T-cell (primary cell): ENCODE measurements around the gene CAPN5. TPM values are rescaled to one million over a fixed set of nuclear protein-coding genes. Genes with fewer than 3 reads are reported as not detected.

Source experiments
- ATAC-seq, 4 experiments: fragments of 200-7000 bp in 3 of 4; fragments of 150-1000 bp in 1 of 4; cut with Tn5 transposase; replicated peaks in 1 of 4; 1 replicate in 3 of 4; 2 replicates in 1 of 4; pipeline ENCODE4 v1.10.0; 2021; ENCODE audit warnings: moderate library complexity in 3 of 4, mild to moderate bottlenecking in 2 of 4, moderate number of reproducible peaks in 1 of 4
- CTCF ChIA-PET, 2 donors: fragments of 300-600 bp; sonication (Branson Sonifier 250); formaldehyde crosslinking; loops; one replicate each; lab custom pipeline; 2022; ENCODE audit warnings: antibody characterized with exemption in 2 of 2; lab: Charles Lee
- POLR2A ChIA-PET, 2 donors: fragments of 300-600 bp; sonication (Branson Sonifier 250); formaldehyde crosslinking; loops; one replicate each; lab custom pipeline; 2022; ENCODE audit warnings: antibody characterized with exemption in 2 of 2; lab: Charles Lee
- DNase-seq, 35 experiments: peaks; one replicate each; pipeline versions ENCODE4 v3.0.0 to v3.0.0-alpha.2; 2013 to 2023
- H3K27ac ChIP-seq: one replicate; pipeline ENCODE4 v1.5.1; 2013; ENCODE audit warnings: low read length
- H3K27me3 ChIP-seq, 2 experiments: replicated peaks in 1 of 2; 1 replicate in 1 of 2; 2 replicates in 1 of 2; pipeline versions ENCODE4 v1.6.1 to v1.7.0; 2013; ENCODE audit warnings: low read length in 1 of 2, mixed read lengths in 1 of 2; ENCODE audit not compliant: control insufficient read depth in 2 of 2, insufficient read depth in 2 of 2; ENCODE audit errors: extremely low read depth in 1 of 2
- H3K36me3 ChIP-seq, 2 donors: 1 replicate in 1 of 2; 2 replicates in 1 of 2; pipeline versions ENCODE4 v1.6.1 to v1.7.0; 2013; ENCODE audit warnings: low read length in 1 of 2; ENCODE audit not compliant: control insufficient read depth in 2 of 2, insufficient read depth in 1 of 2; ENCODE audit errors: extremely low read depth in 1 of 2
- H3K4me1 ChIP-seq, 2 experiments: 1 replicate in 1 of 2; 2 replicates in 1 of 2; pipeline versions ENCODE4 v1.6.1 to v1.7.0; 2013; ENCODE audit warnings: low read length in 2 of 2, mixed read lengths in 1 of 2; ENCODE audit not compliant: insufficient read depth in 2 of 2, control insufficient read depth in 1 of 2; ENCODE audit errors: extremely low read depth in 1 of 2
- H3K4me3 ChIP-seq, 2 donors: 1 replicate in 1 of 2; 2 replicates in 1 of 2; pipeline versions ENCODE4 v1.5.1 to v1.7.0; 2013; ENCODE audit warnings: mild to moderate bottlenecking in 2 of 2, low read length in 1 of 2, moderate library complexity in 1 of 2; ENCODE audit not compliant: control insufficient read depth in 1 of 2; ENCODE audit errors: extremely low read depth in 1 of 2
- H3K9me3 ChIP-seq: 2 replicates; pipeline ENCODE4 v1.7.0; 2013
- H3K27ac Mint-ChIP-seq, 2 donors: one replicate each; pipeline ENCODE4 v1.8.0; 2020 to 2021; ENCODE audit warnings: mild to moderate bottlenecking in 2 of 2, mixed read lengths in 2 of 2
- H3K27me3 Mint-ChIP-seq, 2 donors: one replicate each; pipeline ENCODE4 v1.8.0; 2021 to 2022; ENCODE audit warnings: mixed read lengths in 2 of 2
- H3K36me3 Mint-ChIP-seq: one replicate; pipeline ENCODE4 v1.8.0; 2021; ENCODE audit warnings: mixed read lengths
- H3K4me1 Mint-ChIP-seq, 3 donors: one replicate each; pipeline ENCODE4 v1.8.0; 2020 to 2022; ENCODE audit warnings: mixed read lengths in 3 of 3, mild to moderate bottlenecking in 1 of 3
- H3K4me3 Mint-ChIP-seq, 3 donors: one replicate each; pipeline ENCODE4 v1.8.0; 2020 to 2022; ENCODE audit warnings: mild to moderate bottlenecking in 3 of 3, mixed read lengths in 3 of 3, moderate library complexity in 3 of 3
- H3K9me3 Mint-ChIP-seq, 3 donors: one replicate each; pipeline ENCODE4 v1.8.0; 2020 to 2022; ENCODE audit warnings: mixed read lengths in 3 of 3
- WGBS: methylation state at CpG from one replicate; pipeline ENCODE4 v1.1.5; 2013; ENCODE audit warnings: missing lambda C conversion rate; ENCODE audit not compliant: insufficient coverage; 5-methylcytosine and 5-hydroxymethylcytosine counted together
- total RNA-seq, 35 experiments: library from RNA in 6 of 35; stranded (reverse) in 6 of 35; fragments of 120-200 nt in 1 of 35; gene quantifications; one replicate each; pipeline versions ENCODE4 v1.2.1 to v1.2.4 and lab custom pipeline; 2013 to 2026

Gene CAPN5
- total RNA-seq, 5 donors from 2014 or later (not counting 1 experiment from before 2014, with no cell fraction given): 3.1 to 6.4 (median 4.0) TPM

GRCh38 chr11:77081381-77081851 is 14.6 kb downstream of the CAPN5 start:
- ATAC-seq (no peak), DNase-seq (no peak)
- WGBS: 87% methylated on average over 9 of the region's 9 CpGs
- Mint-ChIP-seq H3K9me3 (peaks cover 0 to 7% (median 0%) of the 10 kb centered on the region in 3 donors), H3K4me1 (peaks cover 18 to 30% (median 22%) of the 10 kb centered on the region in 3 donors), H3K27me3 (no peaks in the 10 kb centered on the region), H3K4me3 (peak overlapping the region in 1 of 3 donors; percentile 75), H3K27ac (peak overlapping the region in 1 of 2 donors; percentile 55), H3K36me3 (no peaks in the 10 kb centered on the region)
- Histone ChIP-seq H3K9me3 (no peaks in the 10 kb centered on the region), H3K4me3 (no peak overlapping the region), H3K27ac (no peak overlapping the region), H3K4me1 (peaks cover 6 to 30% of the 10 kb centered on the region in 2 experiments), H3K27me3 (no peaks in the 10 kb centered on the region), H3K36me3 (no peaks in the 10 kb centered on the region)
- POLR2A ChIA-PET: no interaction called here
- CTCF ChIA-PET: interaction anchor here in 1 of 2 donors (2.5 kb wide), 1 partner anchor 10 kb away, joined by 9 read pairs; no protein-coding TSS in a partner anchor

GRCh38 chr11:77081976-77082836 is 15.4 kb downstream of the CAPN5 start:
- H3K4me3 ChIP-seq: peak overlapping the region; percentile 27 to 50

DNA sequence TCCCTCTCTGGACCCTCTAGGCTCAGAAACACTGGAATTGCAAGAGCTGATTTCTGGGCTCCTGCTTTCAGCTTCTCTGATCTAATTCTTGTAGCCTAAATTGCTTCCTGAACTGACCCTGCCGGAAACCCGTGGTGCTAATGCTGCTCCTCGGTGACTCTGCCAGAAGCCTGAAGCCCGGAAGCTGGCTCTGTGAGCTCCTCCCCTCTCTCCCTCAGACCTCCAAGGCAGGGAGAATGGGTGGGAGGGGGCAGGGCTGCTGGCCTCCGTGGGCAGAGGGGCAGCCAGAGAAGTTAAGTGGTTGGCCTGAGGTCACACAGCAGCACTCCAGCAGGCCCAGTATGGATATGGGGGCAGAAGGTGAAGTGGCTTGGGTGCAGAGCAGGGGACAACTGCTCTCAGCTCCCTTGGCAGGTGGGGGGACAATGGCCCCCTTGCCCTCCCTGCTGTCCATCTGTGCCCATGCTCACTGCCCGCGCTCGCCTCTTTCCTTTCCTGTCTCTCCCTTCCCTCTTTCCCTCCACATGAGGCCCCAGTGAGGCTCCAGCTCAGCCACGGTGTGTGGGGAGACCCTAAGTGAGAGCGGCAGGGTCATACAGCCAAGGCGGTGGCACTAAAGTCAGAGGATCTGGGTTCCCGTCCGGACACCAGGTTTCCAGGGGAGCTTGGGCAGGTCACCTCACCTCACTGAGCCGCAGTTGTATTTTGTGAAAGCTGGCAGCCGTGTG is 16.2 kb downstream of the CAPN5 start:
- ChIA-PET CTCF (interaction anchor here (0.8 to 2.5 kb wide), 3 partner anchors 8 to 35 kb away, joined by 3 to 9 read pairs (median 5); no protein-coding TSS in a partner anchor), POLR2A (interaction anchor here (0.6 to 1.2 kb wide), 3 partner anchors 35 to 284 kb away, joined by 3 to 11 read pairs (median 5); no protein-coding TSS in a partner anchor)
- Mint-ChIP-seq H3K27ac (peak overlapping the region; percentile 98 to 99), H3K9me3 (peaks cover 0 to 7% (median 0%) of the 10 kb centered on the region in 3 donors), H3K27me3 (no peaks in the 10 kb centered on the region), H3K36me3 (no peaks in the 10 kb centered on the region), H3K4me3 (peak overlapping the region; percentile 64 to 75 (median 73)), H3K4me1 (peaks cover 18 to 30% (median 22%) of the 10 kb centered on the region in 3 donors)
- DNase-seq: peak; percentile 13 to 63 (median 43)
- peak; percentile 90 to 96 (median 94) for ATAC-seq
- H3K4me3 ChIP-seq: peak overlapping the region; percentile 27 to 50
- H3K27me3 ChIP-seq: no peaks in the 10 kb centered on the region
- 89% methylated on average over 11 of the region's 15 CpGs for WGBS
- no peaks in the 10 kb centered on the region for H3K9me3 ChIP-seq
- peaks cover 6 to 30% of the 10 kb centered on the region in 2 experiments for H3K4me1 ChIP-seq
- H3K27ac ChIP-seq: peak overlapping the region; percentile 83
- no peaks in the 10 kb centered on the region for H3K36me3 ChIP-seq

More at GRCh38 chr11:77081976-77082836, 15.4 kb downstream of the CAPN5 start:
- peaks cover 0 to 7% (median 0%) of the 10 kb centered on the region in 3 donors for H3K9me3 Mint-ChIP-seq
- H3K4me1 ChIP-seq: peaks cover 6 to 30% of the 10 kb centered on the region in 2 experiments
- H3K4me1 Mint-ChIP-seq: peaks cover 18 to 30% (median 22%) of the 10 kb centered on the region in 3 donors
- ATAC-seq (peak; percentile 20 to 43 (median 30)), DNase-seq (peak in 3 of 35 experiments; percentile 3 to 26 (median 23))
- no peaks in the 10 kb centered on the region for H3K27me3 ChIP-seq
- H3K27ac Mint-ChIP-seq: peak overlapping the region; percentile 98 to 99
- H3K36me3 ChIP-seq: no peaks in the 10 kb centered on the region
- H3K27ac ChIP-seq: peak overlapping the region; percentile 83
- H3K36me3 Mint-ChIP-seq: no peaks in the 10 kb centered on the region
- ChIA-PET POLR2A (interaction anchor here in 1 of 2 donors (0.5 to 1.2 kb wide), 3 partner anchors 14 to 283 kb away, joined by 3 to 11 read pairs (median 5); no protein-coding TSS in a partner anchor), CTCF (interaction anchor here (0.6 to 2.5 kb wide), 4 partner anchors 8 to 34 kb away, joined by 3 to 9 read pairs (median 4); no protein-coding TSS in a partner anchor)
- peak overlapping the region; percentile 64 to 75 (median 73) for H3K4me3 Mint-ChIP-seq
- H3K9me3 ChIP-seq: no peaks in the 10 kb centered on the region
- no peaks in the 10 kb centered on the region for H3K27me3 Mint-ChIP-seq
- WGBS: 58% methylated on average over 9 of the region's 11 CpGs

GRCh38 chr11:77083566-77084245 is 16.9 kb downstream of the CAPN5 start:
- no peaks in the 10 kb centered on the region for H3K27me3 Mint-ChIP-seq
- Histone ChIP-seq H3K36me3 (no peaks in the 10 kb centered on the region), H3K4me1 (peaks cover 6 to 30% of the 10 kb centered on the region in 2 experiments), H3K9me3 (no peaks in the 10 kb centered on the region), H3K4me3 (no peak overlapping the region), H3K27me3 (no peaks in the 10 kb centered on the region), H3K27ac (peak overlapping the region; percentile 83)
- ATAC-seq (no peak), DNase-seq (peak in 1 of 35 experiments; percentile 1)
- H3K36me3 Mint-ChIP-seq: no peaks in the 10 kb centered on the region
- POLR2A ChIA-PET: no interaction called here
- H3K9me3 Mint-ChIP-seq: peaks cover 0 to 5% (median 0%) of the 10 kb centered on the region in 3 donors
- peaks cover 18 to 30% (median 22%) of the 10 kb centered on the region in 3 donors for H3K4me1 Mint-ChIP-seq
- CTCF ChIA-PET: interaction anchor here (0.5 to 2.5 kb wide), 3 partner anchors 8 to 1868 kb away, joined by 3 to 9 read pairs (median 4); no protein-coding TSS in a partner anchor
- peak overlapping the region; percentile 70 to 98 for H3K27ac Mint-ChIP-seq
- peak overlapping the region in 1 of 3 donors; percentile 75 for H3K4me3 Mint-ChIP-seq
- 95% methylated on average over 11 of the region's 12 CpGs for WGBS

- H3K27ac Mint-ChIP-seq: peak overlapping the region in 1 of 2 donors; percentile 36
- ATAC-seq: no peak
- Histone ChIP-seq H3K27ac (no peak overlapping the region), H3K4me3 (no peak overlapping the region), H3K36me3 (no peaks in the 10 kb centered on the region), H3K4me1 (peaks cover 6 to 30% of the 10 kb centered on the region in 2 experiments), H3K27me3 (no peaks in the 10 kb centered on the region), H3K9me3 (no peaks in the 10 kb centered on the region)
- CTCF ChIA-PET: interaction anchor here in 1 of 2 donors (0.6 kb wide), 1 partner anchor 1869 kb away, joined by 4 read pairs; no protein-coding TSS in a partner anchor
- no peaks in the 10 kb centered on the region for H3K9me3 Mint-ChIP-seq
- no peaks in the 10 kb centered on the region for H3K27me3 Mint-ChIP-seq
- no peaks in the 10 kb centered on the region for H3K36me3 Mint-ChIP-seq
- peak in 1 of 35 experiments; percentile 3 for DNase-seq
- no peak overlapping the region for H3K4me3 Mint-ChIP-seq
- H3K4me1 Mint-ChIP-seq: peaks cover 18 to 28% (median 22%) of the 10 kb centered on the region in 3 donors
- WGBS: 92% methylated on average over 24 of the region's 25 CpGs
- POLR2A ChIA-PET: no interaction called here
Observed at GRCh38 chr11:77084581-77085191, 17.9 kb downstream of the CAPN5 start.
